ENCODE measurements around the gene SIDT1.

SIDT1 gene

DNA sequence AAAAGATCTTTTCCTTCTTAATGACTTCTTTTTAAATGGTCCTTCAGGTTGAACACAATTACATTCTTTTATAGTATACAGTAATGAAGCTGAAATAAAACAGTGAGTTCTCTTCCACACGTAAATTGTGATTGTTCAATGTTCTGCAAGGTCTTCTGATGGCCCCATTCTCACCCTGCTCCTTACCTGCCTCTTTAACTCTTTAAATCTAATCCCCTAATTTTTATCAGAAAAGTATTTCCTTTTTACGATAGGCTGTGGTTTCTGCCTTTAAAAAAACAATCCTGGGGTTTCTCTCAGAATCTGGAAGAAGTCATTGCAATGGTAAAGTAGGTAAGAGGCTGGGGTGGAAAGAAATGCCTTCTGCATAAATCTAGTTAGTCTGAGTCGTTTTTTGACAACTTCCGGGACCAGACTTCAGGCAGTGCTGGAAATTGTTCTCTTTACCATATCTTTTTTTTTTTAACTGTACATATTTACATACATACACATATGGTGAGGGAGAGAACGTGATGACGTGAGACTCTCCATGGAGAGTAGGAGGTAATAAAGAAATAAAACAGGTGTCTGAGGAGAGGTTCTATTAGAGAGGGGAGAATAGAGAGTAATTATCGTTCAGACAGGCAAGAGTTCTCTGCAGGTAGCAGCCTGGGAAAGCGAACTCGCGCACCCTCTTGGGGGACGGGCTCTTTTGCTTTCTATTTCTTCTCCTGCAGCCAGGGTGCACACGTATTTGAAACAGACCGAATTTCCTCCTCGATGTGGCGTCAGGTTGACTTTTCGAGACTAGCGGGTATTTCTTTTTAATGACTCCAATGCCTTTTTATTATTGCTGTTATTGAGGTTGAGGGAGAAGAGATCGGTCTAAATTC is at the start of gene SIDT1:
Gene SIDT1, plus strand, starts transcription at position 730 of the 872 bp plus-strand sequence. CDS start 467 bp downstream, outside the sequence.
- Mint-ChIP-seq H3K4me1 (peaks cover 31 to 56% of the 10 kb centered on the region in 2 donors), H3K27me3 (peaks cover 0 to 3% of the 10 kb centered on the region in 2 donors), H3K9me3 (no peaks in the 10 kb centered on the region), H3K27ac (peak within 1 kb of the TSS; percentile 100), H3K4me3 (peak within 1 kb of the TSS; percentile 97 to 98), H3K36me3 (peaks cover 17 to 20% of the 10 kb centered on the region in 2 donors)
- peak; percentile 76 for DNase-seq
- ATAC-seq (replicated peaks) = peak; percentile 79 to 82

DNA sequence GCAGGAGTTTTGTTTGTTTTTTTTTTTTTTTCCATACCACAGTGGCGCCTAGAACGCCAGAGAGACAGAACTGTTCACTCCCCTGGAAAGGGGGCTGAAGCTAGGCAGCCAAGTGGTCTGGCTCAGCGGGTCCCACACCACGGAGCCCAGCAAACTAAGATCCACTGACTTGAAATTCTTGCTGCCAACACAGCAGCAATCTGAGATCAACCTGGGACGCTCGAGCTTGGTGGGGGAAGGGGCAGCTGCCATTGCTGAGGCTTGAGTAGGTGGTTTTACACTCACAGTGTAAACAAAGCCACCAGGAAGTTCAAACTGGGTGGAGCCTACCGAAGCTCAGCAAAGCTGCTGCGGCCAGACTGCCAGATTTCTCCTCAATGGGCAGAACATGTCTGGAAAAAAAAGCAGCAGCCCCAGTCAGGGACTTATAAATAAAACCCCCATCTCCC is 47.2 kb upstream of the SIDT1 start:
- Mint-ChIP-seq H3K4me1 (peaks cover 4 to 8% of the 10 kb centered on the region in 2 donors), H3K27ac (no peak overlapping the region), H3K4me3 (no peak overlapping the region), H3K27me3 (no peaks in the 10 kb centered on the region), H3K9me3 (peaks cover 0 to 4% of the 10 kb centered on the region in 2 donors), H3K36me3 (peaks cover 24 to 36% of the 10 kb centered on the region in 2 donors)
- ATAC-seq (replicated peaks) (no peak), DNase-seq (no peak)

DNA sequence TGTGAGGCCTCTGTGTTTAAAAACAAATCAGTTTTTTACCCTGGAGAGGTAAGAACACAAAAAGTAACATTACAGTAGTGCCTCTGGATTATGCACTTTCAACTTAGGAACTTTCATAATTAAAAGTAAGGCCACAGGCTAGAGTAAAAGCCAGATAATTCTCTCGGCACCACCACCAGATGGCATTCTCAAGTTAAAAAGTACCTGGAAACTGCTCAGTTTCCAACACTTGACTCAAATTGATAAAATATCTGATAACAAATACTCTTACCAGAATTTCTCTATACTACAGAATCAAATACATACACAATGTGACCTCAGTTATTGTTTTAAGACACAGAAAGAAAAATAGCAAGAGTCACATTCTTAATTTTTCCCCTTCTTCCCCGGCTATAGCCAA is 37.3 kb upstream of the SIDT1 start:
- Mint-ChIP-seq H3K36me3 (peaks cover 16 to 25% of the 10 kb centered on the region in 2 donors), H3K27me3 (no peaks in the 10 kb centered on the region), H3K9me3 (no peaks in the 10 kb centered on the region), H3K4me3 (no peak overlapping the region), H3K27ac (no peak overlapping the region), H3K4me1 (no peaks in the 10 kb centered on the region)
- ATAC-seq (replicated peaks) = peak; percentile 55 to 61
- no peak for DNase-seq

GRCh38 chr3:113496924-113497323 is 35.4 kb upstream of the SIDT1 start:
- Mint-ChIP-seq H3K9me3 (no peaks in the 10 kb centered on the region), H3K4me3 (no peak overlapping the region), H3K36me3 (peaks cover 12 to 20% of the 10 kb centered on the region in 2 donors), H3K27ac (no peak overlapping the region), H3K27me3 (no peaks in the 10 kb centered on the region), H3K4me1 (no peaks in the 10 kb centered on the region)
- ATAC-seq (replicated peaks) (no peak), DNase-seq (no peak)

GRCh38 chr3:113498221-113499005 is 33.9 kb upstream of the SIDT1 start:
- Mint-ChIP-seq H3K4me3 (no peak overlapping the region), H3K27ac (no peak overlapping the region), H3K4me1 (no peaks in the 10 kb centered on the region), H3K36me3 (peaks cover 15 to 24% of the 10 kb centered on the region in 2 donors), H3K27me3 (no peaks in the 10 kb centered on the region), H3K9me3 (no peaks in the 10 kb centered on the region)
- DNase-seq = no peak
- no peak for ATAC-seq (replicated peaks)

DNA sequence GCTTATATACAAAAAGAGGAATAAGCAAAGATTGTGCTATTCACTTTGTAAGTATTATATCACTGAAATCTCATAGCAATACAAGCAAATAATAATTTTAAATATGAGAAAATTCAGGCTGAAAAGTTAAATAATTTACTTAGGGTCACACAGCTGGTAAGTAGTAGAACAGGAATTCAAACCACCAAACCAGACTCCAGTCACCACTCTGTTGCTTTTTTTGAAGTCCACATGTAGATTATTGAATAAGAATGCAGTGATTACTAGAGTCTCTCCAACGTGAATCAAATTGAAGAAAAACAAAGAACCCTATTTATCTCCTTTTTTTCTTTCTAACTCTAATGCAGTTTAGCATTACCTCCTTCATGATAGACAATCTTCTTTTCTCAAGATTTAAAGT is 33.3 kb upstream of the SIDT1 start:
- peaks cover 15 to 24% of the 10 kb centered on the region in 2 donors for H3K36me3 Mint-ChIP-seq

GRCh38 chr3:113501597-113501996 is 30.8 kb upstream of the SIDT1 start:
- no peak for DNase-seq
- H3K4me3 Mint-ChIP-seq = no peak overlapping the region
- H3K27ac Mint-ChIP-seq = no peak overlapping the region

More for the DNA sequence above, 33.3 kb upstream of the SIDT1 start:
- H3K9me3 Mint-ChIP-seq = no peaks in the 10 kb centered on the region
- H3K4me1 Mint-ChIP-seq = no peaks in the 10 kb centered on the region
- ATAC-seq (replicated peaks) = no peak
- no peak for DNase-seq
- no peak overlapping the region for H3K27ac Mint-ChIP-seq
- no peaks in the 10 kb centered on the region for H3K27me3 Mint-ChIP-seq
- no peak overlapping the region for H3K4me3 Mint-ChIP-seq

DNA sequence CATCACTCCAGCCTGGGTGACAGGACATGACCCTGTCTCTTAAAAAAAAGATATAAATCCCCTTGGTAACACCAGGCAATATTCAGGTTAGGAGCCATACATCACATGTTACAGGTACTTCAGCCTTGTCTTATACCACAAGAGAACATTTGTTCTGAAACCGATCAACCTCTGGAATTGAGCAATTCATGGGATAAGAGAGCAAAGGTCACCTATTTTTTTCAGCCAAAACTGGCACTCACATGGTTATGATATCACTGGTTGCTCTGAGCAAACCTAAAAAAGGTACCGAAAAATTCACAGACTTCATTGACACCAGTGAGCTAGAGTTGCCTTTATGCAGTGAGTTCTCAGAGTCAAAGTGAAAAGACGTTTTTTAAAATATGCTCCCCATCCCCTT is 26.5 kb upstream of the SIDT1 start:
- Mint-ChIP-seq H3K27me3 (no peaks in the 10 kb centered on the region), H3K36me3 (peaks cover 13 to 22% of the 10 kb centered on the region in 2 donors), H3K4me1 (peaks cover 0 to 8% of the 10 kb centered on the region in 2 donors), H3K4me3 (no peak overlapping the region), H3K27ac (no peak overlapping the region), H3K9me3 (peaks cover 0 to 3% of the 10 kb centered on the region in 2 donors)
- ATAC-seq (replicated peaks) = no peak
- no peak for DNase-seq

More at GRCh38 chr3:113501597-113501996, 30.8 kb upstream of the SIDT1 start:
- H3K4me1 Mint-ChIP-seq = no peaks in the 10 kb centered on the region
- no peaks in the 10 kb centered on the region for H3K9me3 Mint-ChIP-seq
- no peak for ATAC-seq (replicated peaks)
- no peaks in the 10 kb centered on the region for H3K27me3 Mint-ChIP-seq
- peaks cover 16 to 27% of the 10 kb centered on the region in 2 donors for H3K36me3 Mint-ChIP-seq

- Mint-ChIP-seq H3K9me3 (peaks cover 0 to 5% of the 10 kb centered on the region in 2 donors), H3K36me3 (peaks cover 7 to 14% of the 10 kb centered on the region in 2 donors), H3K4me3 (no peak overlapping the region), H3K4me1 (peaks cover 1 to 8% of the 10 kb centered on the region in 2 donors), H3K27me3 (no peaks in the 10 kb centered on the region), H3K27ac (no peak overlapping the region)
- DNase-seq (no peak), ATAC-seq (replicated peaks) (no peak)
Measured at GRCh38 chr3:113507501-113508067, 24.8 kb upstream of the SIDT1 start.

- H3K4me1 Mint-ChIP-seq = peaks cover 2 to 8% of the 10 kb centered on the region in 2 donors
- ATAC-seq (replicated peaks) (no peak), DNase-seq (no peak)
- no peaks in the 10 kb centered on the region for H3K27me3 Mint-ChIP-seq
- H3K4me3 Mint-ChIP-seq = no peak overlapping the region
- H3K9me3 Mint-ChIP-seq = peaks cover 0 to 5% of the 10 kb centered on the region in 2 donors
- peaks cover 7 to 14% of the 10 kb centered on the region in 2 donors for H3K36me3 Mint-ChIP-seq
- H3K27ac Mint-ChIP-seq = no peak overlapping the region
Measured at GRCh38 chr3:113508966-113509365, 23.4 kb upstream of the SIDT1 start.

- Mint-ChIP-seq H3K4me3 (no peak overlapping the region), H3K36me3 (peaks cover 2 to 4% of the 10 kb centered on the region in 2 donors), H3K4me1 (peaks cover 5 to 6% of the 10 kb centered on the region in 2 donors), H3K9me3 (peaks cover 0 to 5% of the 10 kb centered on the region in 2 donors), H3K27me3 (peaks cover 7 to 9% of the 10 kb centered on the region in 2 donors), H3K27ac (no peak overlapping the region)
- ATAC-seq (replicated peaks) (peak in 1 of 2 donors; percentile 9), DNase-seq (no peak)
Measured at GRCh38 chr3:113514265-113514769, 18.0 kb upstream of the SIDT1 start.

DNA sequence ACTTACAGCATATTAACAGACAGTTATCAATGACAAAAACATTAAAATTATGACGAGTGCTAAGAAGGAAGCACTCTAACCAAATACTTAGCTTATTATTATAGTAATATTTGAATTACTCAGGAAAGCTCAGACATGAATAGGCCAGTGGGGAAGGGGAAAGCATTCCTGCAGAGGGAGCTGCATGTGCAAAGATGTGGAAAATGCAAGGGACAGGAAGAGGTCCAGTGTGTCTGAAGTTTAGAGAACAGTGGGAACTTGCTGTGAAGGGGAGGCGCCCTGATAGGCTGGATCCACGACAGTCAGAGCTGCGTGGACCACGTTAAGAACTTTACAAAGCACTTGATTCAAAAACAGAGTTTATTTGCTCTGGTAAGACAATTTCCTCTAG is 16.2 kb upstream of the SIDT1 start:
- Mint-ChIP-seq H3K9me3 (peaks cover 0 to 2% of the 10 kb centered on the region in 2 donors), H3K27me3 (peaks cover 7 to 9% of the 10 kb centered on the region in 2 donors), H3K4me3 (no peak overlapping the region), H3K27ac (no peak overlapping the region), H3K36me3 (no peaks in the 10 kb centered on the region), H3K4me1 (peaks cover 5 to 6% of the 10 kb centered on the region in 2 donors)
- no peak for ATAC-seq (replicated peaks)
- no peak for DNase-seq

GRCh38 chr3:113521981-113522380 is 10.4 kb upstream of the SIDT1 start:
- H3K27me3 Mint-ChIP-seq = peaks cover 12 to 26% of the 10 kb centered on the region in 2 donors
- H3K4me3 Mint-ChIP-seq = no peak overlapping the region
- H3K9me3 Mint-ChIP-seq = no peaks in the 10 kb centered on the region
- H3K36me3 Mint-ChIP-seq = no peaks in the 10 kb centered on the region
- no peaks in the 10 kb centered on the region for H3K4me1 Mint-ChIP-seq
- DNase-seq (no peak), ATAC-seq (replicated peaks) (no peak)
- H3K27ac Mint-ChIP-seq = no peak overlapping the region

DNA sequence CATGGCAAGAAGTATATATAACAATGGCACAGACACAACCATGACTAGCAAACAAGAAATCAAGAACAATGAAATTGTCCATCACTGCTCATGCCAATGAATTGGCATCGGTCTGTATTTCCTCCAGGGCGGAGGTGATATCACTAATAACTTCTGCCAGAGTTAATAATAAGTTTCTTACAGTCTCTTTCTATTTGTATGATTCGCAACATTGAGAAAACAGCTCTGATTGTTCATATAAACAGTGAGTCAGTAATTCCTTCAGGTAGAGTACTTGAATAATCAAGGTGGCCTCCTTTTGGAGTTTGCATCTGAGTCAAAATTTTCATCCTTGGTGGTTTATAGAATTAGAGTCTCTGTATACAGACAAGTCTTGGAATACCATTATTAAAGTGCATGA is 9.1 kb upstream of the SIDT1 start:
- no peaks in the 10 kb centered on the region for H3K36me3 Mint-ChIP-seq
- no peaks in the 10 kb centered on the region for H3K9me3 Mint-ChIP-seq
- DNase-seq (no peak), ATAC-seq (replicated peaks) (no peak)
- H3K4me3 Mint-ChIP-seq = no peak overlapping the region
- H3K27me3 Mint-ChIP-seq = peaks cover 15 to 26% of the 10 kb centered on the region in 2 donors
- no peak overlapping the region for H3K27ac Mint-ChIP-seq
- no peaks in the 10 kb centered on the region for H3K4me1 Mint-ChIP-seq
